NOMO-1 treated with dmso at 0.1 percent for 144 hours (cell line): ENCODE results near the gene FRG1.
"Not testable (repeated sequence)": the region's sequence is repeated elsewhere in the genome, so short reads cannot be mapped to it uniquely, and the experiment has no call there.

Source experiments
- DNase-seq: peaks from one replicate; lab custom pipeline; 2025; ENCODE audit not compliant: unreplicated experiment; lab: John Stamatoyannopoulos, UW

FRG1 gene

DNA sequence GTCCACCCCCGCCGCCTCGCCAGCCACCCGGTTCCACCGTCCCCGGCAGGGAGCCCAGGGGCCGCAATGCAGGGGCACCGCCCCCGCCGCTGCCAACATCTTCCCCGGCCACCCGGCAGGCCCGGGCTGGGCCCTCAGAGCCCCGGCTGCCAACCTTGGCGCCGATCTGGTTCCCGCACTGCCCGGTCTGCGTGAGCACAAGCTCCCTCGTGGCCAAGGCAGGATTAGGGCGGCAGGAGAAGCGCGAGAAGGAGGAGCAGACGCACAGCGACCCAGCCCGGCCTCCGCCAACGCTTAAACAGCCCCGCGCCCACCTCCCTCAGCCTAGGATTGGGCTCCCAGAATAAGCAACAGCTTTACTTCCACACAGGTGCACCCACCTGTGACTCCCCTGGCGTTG is 44.0 kb downstream of the FRG1 start:
- DNase-seq, result not testable (repeated sequence)

DNA sequence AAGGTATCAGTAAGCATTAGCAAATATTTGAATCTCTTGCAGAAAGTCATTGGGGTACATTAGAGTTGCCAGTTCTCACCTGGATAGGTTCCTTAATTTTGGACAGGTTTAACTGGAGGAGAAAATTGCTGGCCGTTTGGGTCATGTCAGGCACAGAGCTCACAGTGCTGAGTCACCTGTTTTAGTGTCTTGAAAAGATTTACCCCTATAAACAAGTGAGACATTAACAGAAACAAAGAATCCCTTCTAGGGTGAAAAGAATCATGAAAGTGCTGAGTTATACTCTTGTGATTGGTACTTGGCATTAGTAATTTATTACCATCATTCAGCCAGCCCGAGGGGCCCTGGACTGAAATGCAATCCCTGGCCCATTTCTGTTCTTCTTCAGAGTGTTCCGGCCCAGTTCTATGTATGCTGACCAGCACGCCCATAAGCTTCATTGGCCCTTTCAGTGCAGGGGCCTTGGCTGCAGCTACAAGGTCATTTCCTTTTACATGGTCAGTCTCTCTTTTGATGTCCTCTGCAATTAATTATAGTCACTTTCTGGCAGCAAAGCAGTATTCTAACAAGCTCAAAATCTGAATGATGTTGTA is 45.1 kb downstream of the FRG1 start:
- not testable (repeated sequence) for DNase-seq

- DNase-seq, result no peak
Observed at GRCh38 chr4:189988877-189989431, 48.3 kb downstream of the FRG1 start.

DNA sequence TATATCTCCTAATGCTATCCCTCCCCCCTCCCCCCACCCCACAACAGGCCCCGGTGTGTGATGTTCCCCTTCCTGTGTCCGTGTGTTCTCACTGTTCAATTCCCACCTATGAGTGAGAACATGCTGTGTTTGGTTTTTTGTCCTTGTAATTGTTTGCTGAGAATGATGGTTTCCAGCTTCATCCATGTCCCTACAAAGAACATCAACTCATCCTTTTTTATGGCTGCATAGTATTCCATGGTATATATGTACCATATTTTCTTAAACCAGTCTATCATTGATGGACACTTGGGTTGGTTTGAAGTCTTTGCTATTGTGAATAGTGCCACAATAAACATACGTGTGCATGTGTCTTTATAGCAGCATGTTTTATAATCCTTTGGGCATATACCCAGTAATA is 49.3 kb downstream of the FRG1 start:
- not testable (repeated sequence) for DNase-seq
